Sigmoid colon (tissue), 7 donors: ENCODE data around the gene TMA16. TPM values are rescaled to one million over a fixed set of nuclear protein-coding genes. Genes with fewer than 3 reads are reported as not detected.

ENCODE experiments used
- DNase-seq: peaks from one replicate; pipeline ENCODE4 v3.0.0-alpha.2; 2019
- H3K27ac ChIP-seq, 4 donors: fragments of 200-600 bp; sonication (generic); one replicate each; pipeline ENCODE4 v1.5.1; 2016 to 2019; ENCODE audit warnings: mild to moderate bottlenecking in 1 of 4
- H3K27me3 ChIP-seq, 3 donors: fragments of 200-600 bp; sonication (generic); one replicate each; pipeline ENCODE4 v1.5.1; 2019; ENCODE audit warnings: mild to moderate bottlenecking in 1 of 3
- H3K36me3 ChIP-seq, 4 donors: fragments of 200-600 bp; sonication (generic); one replicate each; pipeline ENCODE4 v1.5.1; 2016 to 2019
- H3K4me1 ChIP-seq, 4 donors: fragments of 200-600 bp; sonication (generic); one replicate each; pipeline ENCODE4 v1.5.1; 2017 to 2019
- H3K4me3 ChIP-seq, 4 donors: fragments of 200-600 bp; sonication (generic); one replicate each; pipeline ENCODE4 v1.5.1; 2017 to 2019; ENCODE audit warnings: mild to moderate bottlenecking in 2 of 4, moderate library complexity in 1 of 4
- H3K9me3 ChIP-seq, 4 donors: fragments of 200-600 bp in 3 of 4; sonication (generic) in 3 of 4; one replicate each; pipeline versions ENCODE4 v1.5.1 to v1.6.1; 2013 to 2019
- CTCF ChIP-seq, 4 experiments: fragments of 450-650 bp in 3 of 4; fragments of 200-600 bp in 1 of 4; IDR thresholded peaks; one replicate each; pipeline ENCODE4 v1.5.1; 2016 to 2019; ENCODE audit warnings: antibody characterized with exemption in 4 of 4, mild to moderate bottlenecking in 3 of 4, moderate library complexity in 2 of 4
- EP300 ChIP-seq, 4 donors: sonication (generic); formaldehyde crosslinking; IDR thresholded peaks; one replicate each; pipeline ENCODE4 v1.6.1; 2017; ENCODE audit warnings: antibody characterized with exemption in 4 of 4
- POLR2A ChIP-seq, 2 donors: fragments of 450-650 bp; IDR thresholded peaks; one replicate each; pipeline ENCODE4 v1.6.1; 2016; ENCODE audit warnings: antibody characterized with exemption in 2 of 2, mild to moderate bottlenecking in 2 of 2, moderate library complexity in 2 of 2
- POLR2AphosphoS5 ChIP-seq, 4 donors: sonication (generic); formaldehyde crosslinking; IDR thresholded peaks; one replicate each; pipeline ENCODE4 v1.6.1; 2017; ENCODE audit warnings: antibody characterized with exemption in 4 of 4
- WGBS, 2 donors: extraction: QIAGEN DNeasy Blood & Tissue Kit; methylation state at CpG; one replicate each; pipeline ENCODE4 v1.1.7; 2013; 5-methylcytosine and 5-hydroxymethylcytosine counted together
- intact Hi-C: fragments of 100-400 bp; cut with DNase I; formaldehyde crosslinking; loops from one replicate; pipeline ENCODE4 v1.15.1; 2023
- polyA plus RNA-seq, 3 donors: library from polyadenylated mRNA; stranded (reverse); fragments of 200-250 nt; gene quantifications; one replicate each; pipeline ENCODE4 v1.2.3, GENCODE V29; 2013
- total RNA-seq, 4 donors: library from RNA; depleted of rRNA; stranded (reverse); fragments of >200 nt; gene quantifications; one replicate each; pipeline ENCODE4 v1.1.0, GENCODE V29; 2016
- donor health status: healthy with polysubstance abuse.
- donor health status: Bipolar disorder and iron deficiency.
- donor health status: healthy.

The TMA16 gene
- total and polyA plus RNA-seq, 7 donors, result 12.5 to 28.0 (median 20.7) TPM

GRCh38 chr4:163527172-163527571 lies 32.7 kb downstream of the TMA16 start:
- no peak overlapping the region for H3K4me3 ChIP-seq
- WGBS, 2 donors, result 89 to 90% methylated on average over 2 of the region's 2 CpGs
- intact Hi-C loops, result no loop called here
- H3K9me3 ChIP-seq, result no peaks in the 10 kb centered on the region
- no peaks in the 10 kb centered on the region for H3K4me1 ChIP-seq
- DNase-seq, result no peak
- H3K27me3 ChIP-seq, result no peaks in the 10 kb centered on the region
- no peak for TF ChIP-seq POLR2A (IDR thresholded peaks at IDR 0.05)
- no peak for TF ChIP-seq POLR2AphosphoS5 (IDR thresholded peaks at IDR 0.05)
- TF ChIP-seq CTCF (IDR thresholded peaks at IDR 0.05), result no peak
- no peak for TF ChIP-seq EP300 (IDR thresholded peaks at IDR 0.05)
- H3K27ac ChIP-seq, result no peak overlapping the region
- peaks cover 0 to 74% (median 12%) of the 10 kb centered on the region in 4 donors for H3K36me3 ChIP-seq

DNA sequence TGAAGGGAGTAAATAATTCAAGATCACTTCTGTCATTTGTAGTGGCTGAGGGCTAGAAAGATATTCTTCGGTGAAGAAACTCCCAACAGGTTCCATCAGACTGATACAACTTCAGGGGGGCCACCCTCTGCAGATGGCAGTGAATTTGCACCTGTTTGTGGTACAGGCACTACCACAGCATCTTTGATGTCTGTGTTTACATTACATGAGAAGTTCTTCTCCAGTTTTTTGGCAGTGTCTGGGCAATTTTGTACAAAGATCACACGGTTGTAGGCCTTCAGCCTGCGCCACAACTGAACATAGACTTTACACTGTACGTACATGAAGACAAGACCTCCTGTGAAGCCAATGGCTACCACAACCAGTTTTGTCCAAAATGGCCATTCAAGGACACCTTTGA lies 34.2 kb downstream of the TMA16 start:
- Histone ChIP-seq H3K4me3 (no peak overlapping the region), H3K27ac (no peak overlapping the region), H3K27me3 (no peaks in the 10 kb centered on the region), H3K36me3 (peaks cover 0 to 69% (median 12%) of the 10 kb centered on the region in 4 donors), H3K9me3 (no peaks in the 10 kb centered on the region), H3K4me1 (no peaks in the 10 kb centered on the region)
- TF ChIP-seq POLR2A (IDR thresholded peaks at IDR 0.05) (no peak), POLR2AphosphoS5 (IDR thresholded peaks at IDR 0.05) (no peak), CTCF (IDR thresholded peaks at IDR 0.05) (no peak), EP300 (IDR thresholded peaks at IDR 0.05) (no peak)
- DNase-seq, result no peak
- intact Hi-C loops, result no loop called here
- WGBS, 2 donors, result 85 to 94% methylated on average over 4 of the region's 4 CpGs

GRCh38 chr4:163534056-163534455 lies 39.6 kb downstream of the TMA16 start:
- Histone ChIP-seq H3K27me3 (no peaks in the 10 kb centered on the region), H3K27ac (no peak overlapping the region), H3K4me3 (no peak overlapping the region), H3K4me1 (no peaks in the 10 kb centered on the region), H3K9me3 (no peaks in the 10 kb centered on the region), H3K36me3 (peaks cover 0 to 25% (median 2%) of the 10 kb centered on the region in 4 donors)
- intact Hi-C loops, result no loop called here
- DNase-seq, result no peak
- TF ChIP-seq POLR2AphosphoS5 (IDR thresholded peaks at IDR 0.05), result no peak
- no peak for TF ChIP-seq CTCF (IDR thresholded peaks at IDR 0.05)
- no peak for TF ChIP-seq POLR2A (IDR thresholded peaks at IDR 0.05)
- no peak for TF ChIP-seq EP300 (IDR thresholded peaks at IDR 0.05)
- 85 to 89% methylated on average over 4 of the region's 4 CpGs for WGBS, 2 donors

GRCh38 chr4:163535657-163536056 lies 41.2 kb downstream of the TMA16 start:
- 78 to 82% methylated on average over 1 of the region's 1 CpG for WGBS, 2 donors
- no peaks in the 10 kb centered on the region for H3K27me3 ChIP-seq
- H3K4me1 ChIP-seq, result peaks cover 0 to under 1% (median 0%) of the 10 kb centered on the region in 4 donors
- no peak overlapping the region for H3K4me3 ChIP-seq
- H3K36me3 ChIP-seq, result peaks cover 0 to 9% (median 0%) of the 10 kb centered on the region in 4 donors
- TF ChIP-seq POLR2AphosphoS5 (IDR thresholded peaks at IDR 0.05) (no peak), CTCF (IDR thresholded peaks at IDR 0.05) (no peak), POLR2A (IDR thresholded peaks at IDR 0.05) (no peak), EP300 (IDR thresholded peaks at IDR 0.05) (no peak)
- intact Hi-C loops, result no loop called here
- no peaks in the 10 kb centered on the region for H3K9me3 ChIP-seq
- DNase-seq, result no peak
- no peak overlapping the region for H3K27ac ChIP-seq

- Histone ChIP-seq H3K4me1 (peaks cover 0 to 5% (median 0%) of the 10 kb centered on the region in 4 donors), H3K4me3 (no peak overlapping the region), H3K9me3 (no peaks in the 10 kb centered on the region), H3K36me3 (peaks cover 0 to 5% (median 0%) of the 10 kb centered on the region in 4 donors), H3K27ac (no peak overlapping the region), H3K27me3 (no peaks in the 10 kb centered on the region)
- intact Hi-C loops, result no loop called here
- TF ChIP-seq POLR2A (IDR thresholded peaks at IDR 0.05) (no peak), POLR2AphosphoS5 (IDR thresholded peaks at IDR 0.05) (no peak), CTCF (IDR thresholded peaks at IDR 0.05) (no peak), EP300 (IDR thresholded peaks at IDR 0.05) (no peak)
- WGBS, 2 donors, result 70 to 74% methylated on average over 2 of the region's 2 CpGs
- DNase-seq, result no peak
Observed at GRCh38 chr4:163536091-163536490, 41.6 kb downstream of the TMA16 start.
